ENCODE results near the gene MITF.

The MITF gene

DNA sequence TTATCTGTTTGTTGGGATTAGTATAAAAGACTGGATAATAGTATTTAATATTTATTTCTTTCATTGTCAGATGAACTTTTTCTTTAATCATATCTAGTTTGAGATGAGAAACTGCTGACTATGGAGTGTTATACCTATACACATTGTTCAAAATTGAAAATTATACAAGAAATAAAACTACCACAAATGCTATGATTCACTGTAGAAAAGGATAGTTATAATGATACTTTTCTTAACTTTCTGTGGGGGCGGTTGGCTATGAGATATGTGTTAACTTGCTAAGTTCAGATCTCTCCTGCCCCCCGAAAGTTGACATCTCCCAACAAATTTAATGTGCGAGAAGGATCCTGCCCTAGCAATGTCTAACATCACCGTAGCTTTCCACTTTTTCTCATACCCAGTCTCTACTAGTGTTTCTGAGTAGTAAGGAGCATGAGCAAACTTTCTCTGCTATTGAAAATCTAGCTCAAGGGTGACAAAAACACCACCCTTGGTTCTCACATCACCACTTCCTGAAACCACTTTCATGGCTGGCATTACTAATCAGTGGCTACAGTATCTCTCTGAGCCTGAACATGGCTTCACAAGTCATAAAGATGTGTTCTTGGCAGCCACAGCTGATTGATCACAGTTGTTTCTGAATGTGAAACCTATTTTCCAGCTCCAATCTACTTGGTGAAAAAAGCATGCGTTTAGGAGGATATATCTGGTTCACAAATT lies 244.4 kb downstream of the MITF start:
- DNase-seq = no peak

DNA sequence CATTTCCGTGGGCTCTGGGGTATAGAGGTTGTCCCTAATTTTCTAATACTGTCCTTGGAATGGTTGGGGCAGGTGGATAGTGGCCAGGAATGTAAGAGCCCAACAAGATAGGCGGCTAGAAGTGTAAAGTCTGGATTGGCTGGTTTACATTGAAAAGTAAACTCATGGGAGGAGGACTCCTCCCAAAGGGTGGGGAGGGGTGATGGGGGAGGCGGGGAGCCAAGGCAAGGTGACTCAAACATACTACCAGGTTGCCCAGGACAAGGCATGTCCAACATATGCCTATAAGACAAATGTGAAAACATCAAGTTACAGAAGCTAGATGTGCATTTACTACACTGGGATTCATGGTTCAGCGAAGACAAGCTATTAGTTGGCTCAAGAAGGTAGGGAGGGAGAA lies 246.0 kb downstream of the MITF start:
- DNase-seq = no peak

DNA sequence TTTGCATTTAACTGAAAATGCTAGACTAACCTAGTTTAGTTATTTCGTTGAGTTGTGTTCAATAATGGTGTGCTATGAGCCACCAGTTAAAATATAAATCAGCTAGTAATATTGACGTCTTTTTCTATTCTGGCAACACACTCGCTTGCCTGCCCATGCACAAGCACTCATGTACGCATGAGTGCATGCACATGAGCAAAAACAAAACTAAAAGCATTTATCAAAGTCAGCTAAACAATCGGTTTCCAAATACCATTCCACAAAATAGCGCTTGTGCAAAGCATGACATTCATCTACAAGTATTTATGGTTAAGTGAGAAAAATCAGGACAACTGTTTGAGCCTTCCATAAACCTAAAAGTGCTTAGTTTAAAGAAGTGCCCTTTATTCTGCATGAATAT lies 247.2 kb downstream of the MITF start:
- DNase-seq = no peak

DNA sequence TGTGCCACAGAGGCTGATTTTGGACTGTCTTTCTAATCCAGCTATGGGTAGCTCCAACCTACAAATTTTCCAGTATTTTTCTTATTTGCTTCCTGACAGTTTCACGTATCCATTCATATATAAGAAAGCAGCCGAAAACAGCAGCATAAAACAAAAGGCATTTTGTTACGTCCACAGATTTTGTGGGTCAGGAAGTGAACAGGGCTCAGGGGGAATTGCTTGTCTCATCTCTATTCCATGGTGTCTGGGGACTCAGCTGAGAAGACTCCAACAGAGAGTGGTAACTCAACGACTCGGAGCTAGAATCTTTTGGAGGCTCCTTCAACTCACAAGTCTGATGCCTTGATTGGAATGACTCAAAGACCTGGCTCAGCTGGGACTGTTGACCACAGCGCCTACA lies 248.6 kb downstream of the MITF start:
- DNase-seq = no peak

DNA sequence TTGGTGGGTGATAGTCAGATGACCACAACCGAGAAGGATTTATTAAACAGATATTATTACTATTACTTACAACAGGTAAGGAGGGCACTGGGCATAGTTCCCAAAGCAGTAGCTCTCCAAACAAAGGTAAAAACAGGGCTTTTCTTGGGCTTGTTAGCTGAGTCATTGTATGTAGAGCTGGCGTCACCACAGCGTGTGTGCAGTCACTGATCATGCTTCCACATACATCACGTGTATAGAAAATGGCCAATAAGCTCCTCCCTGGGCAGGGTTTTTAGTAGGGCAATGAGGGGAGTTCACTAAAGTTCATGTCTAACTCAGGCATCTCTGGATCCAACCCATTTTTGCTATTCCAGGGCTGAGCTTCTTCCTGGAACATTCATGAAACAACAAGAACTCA lies 254.5 kb downstream of the MITF start:
- no peak for DNase-seq

DNA sequence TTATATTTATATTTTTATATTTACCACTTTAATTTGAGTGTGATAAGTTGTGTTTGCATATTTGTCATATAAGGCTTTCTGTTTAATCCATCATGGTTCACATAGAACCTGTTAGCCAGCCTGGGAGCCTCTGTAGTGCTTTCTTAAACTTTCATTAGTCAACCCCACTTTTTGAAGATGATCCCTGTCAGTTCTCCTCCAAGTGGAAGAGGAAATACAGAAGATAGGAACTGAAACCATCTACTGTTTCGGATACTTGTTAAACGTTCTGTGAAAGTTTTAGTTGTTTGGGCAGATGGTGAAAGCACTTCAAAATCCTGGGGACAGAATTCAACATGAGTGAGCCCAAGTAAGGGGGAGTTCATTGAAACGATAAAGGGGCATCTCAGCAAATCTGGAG lies 255.7 kb downstream of the MITF start:
- no peak for DNase-seq

DNA sequence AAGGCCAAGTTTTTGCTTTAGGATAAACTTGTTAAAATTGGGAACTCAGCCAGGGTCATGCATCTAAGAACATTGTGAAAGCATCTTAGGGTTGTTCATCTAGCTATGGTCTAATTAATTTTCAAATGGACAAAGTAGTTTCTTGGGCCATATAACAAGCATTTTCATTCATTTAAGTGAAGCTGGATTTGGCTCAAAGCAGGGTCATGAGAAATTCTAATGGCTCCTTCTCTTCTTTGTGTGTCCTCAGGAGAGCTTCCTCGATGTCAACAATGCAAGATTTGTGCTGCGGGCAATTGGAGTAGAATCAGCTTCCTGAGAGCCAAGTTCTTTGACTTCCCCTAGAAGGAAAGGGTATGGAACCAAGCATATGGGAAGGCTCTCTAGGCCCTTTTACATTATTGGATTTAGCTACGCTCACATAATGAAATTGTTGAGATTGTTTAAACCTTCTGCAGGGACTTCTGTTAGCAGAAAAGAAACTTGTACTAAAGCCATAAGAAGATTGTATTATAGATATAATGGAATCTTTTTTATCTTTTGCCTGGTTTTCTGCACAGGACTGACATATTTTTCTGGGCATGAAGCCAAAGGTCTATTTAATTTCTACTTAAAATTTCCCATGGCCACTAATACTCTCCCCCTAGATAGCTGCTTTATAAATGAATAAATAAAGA lies 258.5 kb downstream of the MITF start:
- no peak for DNase-seq

DNA sequence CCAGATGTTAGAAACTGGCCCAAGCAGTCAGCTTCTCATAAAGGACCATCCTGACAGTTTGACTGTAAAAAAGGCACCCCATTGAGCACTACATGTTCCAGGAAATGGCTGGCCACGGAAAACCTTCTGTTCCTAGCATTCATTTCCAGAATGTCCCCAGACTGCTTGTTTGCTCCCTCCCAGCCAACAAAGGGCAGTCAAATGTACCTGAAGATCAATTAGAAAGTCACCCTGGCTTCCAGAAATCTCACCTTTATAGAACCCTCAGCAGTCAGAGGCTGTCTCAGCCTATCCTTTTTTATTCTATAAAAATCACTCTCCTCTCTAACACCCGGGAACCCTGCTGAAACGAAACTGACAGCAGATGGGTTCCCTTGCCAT lies 259.5 kb downstream of the MITF start:
- no peak for DNase-seq

DNA sequence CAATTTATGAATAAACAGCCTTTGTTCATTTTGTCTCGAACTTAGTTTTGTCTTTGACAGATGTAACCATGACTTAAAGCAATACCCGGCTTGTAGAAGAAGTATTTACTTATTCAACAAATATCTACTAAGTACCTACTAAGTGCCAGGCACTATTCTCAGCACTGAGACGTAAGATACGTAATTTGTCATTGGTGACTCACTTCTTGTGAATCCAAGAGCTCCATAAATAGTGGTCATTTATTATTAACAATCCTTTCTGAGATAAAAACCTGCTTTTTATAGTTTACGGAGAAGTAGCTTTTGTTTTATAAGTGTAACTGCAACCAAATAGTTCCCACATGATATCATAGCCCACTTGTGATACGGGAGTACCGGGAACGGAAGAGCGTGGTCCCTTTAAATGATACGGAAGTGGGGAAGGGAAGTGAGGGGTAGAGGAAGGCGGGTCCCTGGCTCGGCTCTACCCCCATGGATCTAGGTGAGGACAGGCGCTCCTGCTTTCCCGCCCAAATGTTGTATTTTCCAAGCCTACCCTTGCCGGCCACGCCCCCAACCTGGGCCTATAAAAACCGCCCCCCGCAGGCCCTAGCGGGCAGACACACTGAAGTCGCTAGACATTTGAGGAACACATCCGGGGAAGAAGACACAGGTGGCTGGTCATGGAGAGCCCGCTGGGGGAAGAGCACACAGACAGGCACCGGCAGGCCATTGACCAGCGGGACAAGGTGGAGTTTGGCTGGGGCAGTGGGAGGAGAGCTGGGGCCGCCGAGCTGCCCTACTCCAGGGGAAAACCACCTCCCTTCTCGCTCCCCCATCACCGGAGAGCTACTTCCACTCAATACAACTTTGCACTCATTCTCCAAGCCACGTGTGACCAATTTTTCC lies 260.1 kb downstream of the MITF start, which contains the start of gene SAMMSON:
Gene SAMMSON (plus strand): TSS at position 594 of the 888 bp plus-strand sequence.
- no peak for DNase-seq

DNA sequence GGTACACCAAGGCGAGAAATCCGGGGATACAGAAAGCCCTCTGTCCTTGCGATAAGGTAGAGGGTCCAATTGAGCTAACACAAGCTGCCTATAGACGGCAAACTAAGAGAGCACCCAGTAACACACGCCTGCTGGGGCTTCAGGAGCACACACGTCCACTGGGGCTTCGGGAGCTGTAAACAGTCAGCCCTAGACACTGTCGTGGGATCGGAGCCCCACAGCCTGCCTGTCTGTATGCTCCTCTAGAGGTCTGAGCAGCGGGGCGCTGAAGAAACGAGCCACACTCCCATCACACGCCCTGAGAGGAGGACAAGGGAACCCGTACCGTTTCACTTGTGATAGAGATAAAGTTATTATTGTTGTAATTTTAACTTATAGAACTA lies 260.8 kb downstream of the MITF start:
- DNase-seq = no peak

DNA sequence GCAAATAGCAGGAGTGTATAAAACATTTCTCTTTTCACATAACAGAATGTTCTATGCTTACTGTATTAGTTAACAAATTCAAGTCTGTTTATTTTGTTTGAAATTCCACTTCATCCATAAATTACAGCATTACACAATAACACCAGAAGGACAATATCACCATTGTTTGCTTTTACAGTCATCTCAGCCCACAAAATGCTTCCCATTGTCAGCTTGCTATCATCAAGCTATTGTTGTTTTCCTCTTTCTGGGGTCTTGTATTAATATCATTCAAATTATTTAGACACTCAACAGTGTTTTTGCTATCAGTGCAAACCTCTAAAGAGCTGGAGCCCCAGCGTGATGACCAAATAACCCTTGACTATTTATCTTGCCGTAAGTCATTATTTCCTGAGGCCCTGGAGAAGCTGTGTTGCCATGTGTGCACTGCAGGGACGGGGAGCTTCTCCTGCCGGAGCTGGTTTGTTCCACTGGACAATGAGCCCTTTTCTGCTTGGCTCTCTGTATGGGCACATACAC lies 261.4 kb downstream of the MITF start:
- no peak for DNase-seq

DNA sequence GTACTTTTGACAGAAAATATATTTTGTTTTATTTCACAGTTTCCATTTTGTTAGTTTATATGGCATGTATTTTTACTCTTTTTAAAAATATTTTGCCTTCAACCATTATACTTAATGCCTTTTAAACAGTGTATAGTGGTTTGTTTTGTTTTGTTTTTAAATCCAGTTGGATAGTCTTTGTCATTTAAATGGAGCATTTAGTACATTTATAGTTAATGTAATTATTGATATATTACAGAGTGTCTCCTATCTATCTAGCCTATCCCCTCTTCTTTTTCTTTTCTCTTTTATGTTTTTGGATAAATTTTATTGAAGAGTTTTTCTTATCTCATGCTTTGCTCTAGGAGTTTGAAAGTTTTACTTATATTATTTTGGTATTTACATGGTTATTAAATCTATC lies 263.9 kb downstream of the MITF start:
- DNase-seq = no peak

DNA sequence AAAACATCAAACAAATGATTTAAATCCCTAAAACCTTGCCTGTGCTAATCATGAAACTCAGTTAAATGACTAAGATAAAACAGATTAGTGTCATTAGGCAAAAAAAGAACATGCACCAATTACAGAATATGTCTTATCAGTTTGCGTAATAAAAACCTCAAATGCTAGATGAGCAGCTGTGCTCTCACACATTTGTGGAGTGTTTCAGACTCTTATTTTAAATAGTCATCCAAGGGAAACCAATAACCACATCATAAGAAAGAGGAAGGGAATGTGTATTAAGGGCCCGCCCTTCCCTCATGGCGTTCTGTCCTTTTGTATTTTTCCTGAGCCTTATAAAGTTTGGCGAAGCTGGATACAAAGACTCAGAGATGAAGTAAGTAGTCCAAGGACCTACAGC lies 266.8 kb downstream of the MITF start:
- DNase-seq = no peak

DNA sequence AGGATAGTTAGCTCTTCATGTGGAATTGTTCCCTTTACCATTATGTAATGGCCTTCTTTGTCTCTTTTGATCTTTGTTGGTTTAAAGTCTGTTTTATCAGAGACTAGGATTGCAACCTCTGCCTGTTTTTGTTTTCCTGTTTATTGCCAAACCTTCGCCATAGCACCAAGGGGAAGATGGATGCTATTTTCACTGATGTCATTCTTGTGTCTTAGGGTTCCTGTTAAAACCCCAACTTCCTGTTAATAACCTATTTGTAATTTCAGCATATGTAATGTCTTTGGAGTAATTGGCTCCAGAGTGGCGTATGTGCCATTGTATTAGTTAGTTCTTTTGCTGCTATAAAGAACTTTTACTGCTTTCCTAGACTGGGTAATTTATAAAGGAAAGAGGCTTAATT lies 271.1 kb downstream of the MITF start:
- DNase-seq = no peak

DNA sequence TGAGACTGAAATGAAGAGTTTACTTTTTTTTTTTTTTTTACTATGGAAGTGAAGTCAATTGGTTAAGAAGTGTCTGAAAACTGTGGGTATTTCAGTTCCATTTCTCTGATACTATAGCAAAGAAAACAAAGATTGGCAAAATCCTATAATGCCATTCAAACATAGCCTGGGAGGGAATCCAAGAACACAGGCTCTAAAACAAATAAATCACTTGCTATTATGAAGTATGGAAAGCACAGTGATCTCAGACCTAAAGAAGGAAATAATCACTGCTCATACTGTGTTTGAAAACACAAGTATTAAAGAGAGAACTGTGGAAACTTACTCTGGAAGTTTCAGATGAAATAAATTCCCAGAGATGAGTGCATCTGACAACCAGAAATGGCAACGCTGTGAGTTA lies 272.3 kb downstream of the MITF start:
- no peak for DNase-seq

Measured in 8988T (cell line).